AG09319 (cell line): ENCODE data around the gene KRTAP4-2.
A peak's percentile ranks its signal among the peaks of the same experiment; 100 is the strongest.
"Not testable (repeated sequence)": the region's sequence is repeated elsewhere in the genome, so short reads cannot be mapped to it uniquely, and the experiment has no call there.

Experiments used
- DNase-seq: peaks from one replicate; pipeline ENCODE4 v3.0.0-alpha.2; 2010; ENCODE audit warnings: low read depth; ENCODE audit errors: extremely low read depth
- TF ChIP-seq, protein P1 (sequence below): IDR thresholded peaks from 2 replicates; pipeline ENCODE4 v1.5.1; 2011; ENCODE audit warnings: low read depth, mild to moderate bottlenecking, inconsistent platforms, low read length, moderate library complexity

The KRTAP4-2 gene

DNA sequence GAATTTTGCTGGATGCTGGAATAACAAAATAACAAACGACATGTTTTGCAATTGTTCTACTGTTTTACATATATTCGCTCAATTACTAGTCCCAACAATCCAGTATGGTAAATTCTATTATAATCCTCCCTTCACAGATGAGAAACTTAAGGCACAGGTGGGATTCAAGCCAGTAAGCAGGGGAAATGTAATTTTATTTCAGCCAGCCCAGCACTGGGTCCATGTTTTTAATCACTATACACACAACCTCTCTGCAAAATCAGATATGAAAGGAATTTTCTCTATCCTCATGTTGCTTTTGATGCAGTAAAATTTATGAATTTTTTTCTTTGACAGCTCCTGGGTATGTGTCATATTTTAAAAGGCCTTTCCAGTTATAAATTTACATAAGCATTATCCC lies 32.8 kb downstream of the KRTAP4-2 start:
- no peak for DNase-seq
- TF ChIP-seq, protein P1, sequence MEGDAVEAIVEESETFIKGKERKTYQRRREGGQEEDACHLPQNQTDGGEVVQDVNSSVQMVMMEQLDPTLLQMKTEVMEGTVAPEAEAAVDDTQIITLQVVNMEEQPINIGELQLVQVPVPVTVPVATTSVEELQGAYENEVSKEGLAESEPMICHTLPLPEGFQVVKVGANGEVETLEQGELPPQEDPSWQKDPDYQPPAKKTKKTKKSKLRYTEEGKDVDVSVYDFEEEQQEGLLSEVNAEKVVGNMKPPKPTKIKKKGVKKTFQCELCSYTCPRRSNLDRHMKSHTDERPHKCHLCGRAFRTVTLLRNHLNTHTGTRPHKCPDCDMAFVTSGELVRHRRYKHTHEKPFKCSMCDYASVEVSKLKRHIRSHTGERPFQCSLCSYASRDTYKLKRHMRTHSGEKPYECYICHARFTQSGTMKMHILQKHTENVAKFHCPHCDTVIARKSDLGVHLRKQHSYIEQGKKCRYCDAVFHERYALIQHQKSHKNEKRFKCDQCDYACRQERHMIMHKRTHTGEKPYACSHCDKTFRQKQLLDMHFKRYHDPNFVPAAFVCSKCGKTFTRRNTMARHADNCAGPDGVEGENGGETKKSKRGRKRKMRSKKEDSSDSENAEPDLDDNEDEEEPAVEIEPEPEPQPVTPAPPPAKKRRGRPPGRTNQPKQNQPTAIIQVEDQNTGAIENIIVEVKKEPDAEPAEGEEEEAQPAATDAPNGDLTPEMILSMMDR = no peak

GRCh38 chr17:41144846-41145245 lies 33.2 kb downstream of the KRTAP4-2 start:
- TF ChIP-seq, protein P1 = no peak
- no peak for DNase-seq

DNA sequence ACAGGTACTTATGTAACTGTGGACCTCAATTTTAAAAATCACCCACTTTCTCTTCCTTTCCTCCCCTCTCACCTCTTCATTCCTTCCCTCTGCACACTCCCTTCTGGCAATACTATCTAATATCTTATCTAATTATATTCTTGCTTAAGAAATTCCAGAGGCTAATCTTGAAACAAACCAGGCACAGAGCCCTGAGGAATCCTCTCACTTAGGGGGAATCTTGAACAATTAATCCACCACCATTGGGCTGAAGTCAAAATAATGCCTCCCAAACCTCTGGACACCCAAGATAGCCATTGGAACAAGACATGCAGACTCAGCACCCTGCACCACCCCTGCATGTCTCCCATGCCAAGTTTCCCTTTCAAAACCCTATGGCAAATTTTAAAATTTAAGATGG lies 36.7 kb downstream of the KRTAP4-2 start:
- no peak for DNase-seq
- TF ChIP-seq, protein P1 = no peak

GRCh38 chr17:41140360-41141131 lies 37.5 kb downstream of the KRTAP4-2 start, which contains the start of gene KRTAP4-6:
TSS of gene KRTAP4-6 (minus strand) at chr17:41140544. CDS start at chr17:41140487, 57 bp downstream.
- DNase-seq = peak; percentile 16
- TF ChIP-seq, protein P1 = no peak

DNA sequence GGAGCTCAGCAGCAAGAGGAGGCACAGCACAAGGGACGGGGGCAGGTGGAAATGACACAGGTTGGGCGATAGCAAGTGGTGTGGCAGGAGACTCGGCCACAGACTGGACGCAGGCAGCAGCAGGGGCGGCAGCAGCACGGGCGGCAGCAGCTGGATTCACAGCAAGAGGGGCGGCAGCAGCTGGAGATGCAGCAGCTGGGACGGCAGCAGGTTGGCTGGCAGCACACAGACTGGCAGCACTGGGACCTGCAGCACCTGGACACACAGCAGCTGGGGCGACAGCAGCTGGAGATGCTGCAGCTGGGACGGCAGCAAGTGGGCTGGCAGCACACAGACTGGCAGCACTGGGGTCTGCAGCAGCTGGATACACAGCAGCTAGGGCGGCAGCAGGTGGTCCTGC lies 38.2 kb downstream of the KRTAP4-2 start:
- not testable (repeated sequence) for DNase-seq

- TF ChIP-seq, protein P1 = no peak
These were observed 43.9 kb downstream of the KRTAP4-2 start for GRCh38 chr17:41133880-41134735.

GRCh38 chr17:41131979-41132378 lies 46.0 kb downstream of the KRTAP4-2 start:
- DNase-seq = no peak
- TF ChIP-seq, protein P1 = no peak

More at GRCh38 chr17:41133880-41134735, 43.9 kb downstream of the KRTAP4-2 start:
- DNase-seq = no peak
